UCSD-AML1 (cell line): ENCODE measurements around the gene MTFR2.
"Not testable (repeated sequence)": the region's sequence is repeated elsewhere in the genome, so short reads cannot be mapped to it uniquely, and the experiment has no call there.

ENCODE experiments used
- DNase-seq: peaks from one replicate; lab custom pipeline; 2025; ENCODE audit not compliant: unreplicated experiment; lab: John Stamatoyannopoulos, UW

MTFR2 gene

DNA sequence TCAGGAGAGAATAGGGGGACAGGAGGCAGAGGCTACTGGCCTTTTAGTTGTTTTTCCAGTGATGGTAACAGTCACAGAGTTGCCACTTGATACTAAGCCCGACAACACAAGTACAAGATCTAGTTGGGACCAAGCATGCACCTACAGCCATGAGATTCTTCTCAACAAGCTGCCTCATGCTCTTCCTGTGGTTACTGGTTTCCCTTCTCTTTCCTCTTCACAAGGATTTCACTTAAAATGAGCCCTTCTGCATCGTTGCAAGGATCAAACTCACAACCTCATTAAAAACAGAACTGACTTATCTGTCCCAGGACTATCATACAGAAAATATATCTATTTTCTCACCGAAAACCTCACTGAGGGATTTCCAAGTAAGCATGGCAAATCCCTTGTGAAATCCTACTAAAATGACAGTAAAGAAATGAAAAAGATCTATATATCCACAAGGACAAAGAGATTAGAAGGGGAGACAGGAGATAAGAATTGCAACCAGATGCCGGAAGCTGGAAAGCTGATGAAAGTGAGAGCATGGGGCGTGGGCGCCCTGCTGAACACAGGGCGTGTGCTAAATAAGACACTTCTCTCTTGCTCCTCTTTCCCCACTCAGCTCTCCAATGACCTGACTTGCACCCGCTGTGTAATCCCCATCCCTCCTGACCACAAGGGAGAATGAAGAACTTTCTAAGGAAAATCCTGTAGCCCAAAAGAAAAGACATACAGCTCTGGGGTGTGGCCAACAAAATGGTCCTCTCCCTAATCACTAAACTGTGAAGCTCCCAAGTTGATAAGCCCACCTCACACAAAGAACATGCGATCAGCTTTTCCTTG is 13.4 kb downstream of the MTFR2 start:
- no peak for DNase-seq

DNA sequence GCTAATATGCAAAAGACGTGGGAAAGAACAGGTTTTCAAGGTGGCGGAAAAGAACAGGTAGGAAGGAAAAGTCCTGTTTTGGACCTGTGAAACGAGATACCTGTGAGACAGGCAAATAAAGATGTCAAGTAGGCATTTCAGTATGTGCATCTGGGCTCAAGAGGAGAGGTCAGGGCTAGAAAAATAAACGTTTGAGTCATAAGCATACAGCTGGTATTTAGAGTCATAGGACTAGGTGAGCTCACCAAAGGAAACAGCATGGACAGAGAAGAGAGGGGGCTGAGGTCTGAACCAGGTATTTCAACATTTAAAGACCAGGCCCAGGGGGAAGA is 14.9 kb downstream of the MTFR2 start:
- DNase-seq: no peak

DNA sequence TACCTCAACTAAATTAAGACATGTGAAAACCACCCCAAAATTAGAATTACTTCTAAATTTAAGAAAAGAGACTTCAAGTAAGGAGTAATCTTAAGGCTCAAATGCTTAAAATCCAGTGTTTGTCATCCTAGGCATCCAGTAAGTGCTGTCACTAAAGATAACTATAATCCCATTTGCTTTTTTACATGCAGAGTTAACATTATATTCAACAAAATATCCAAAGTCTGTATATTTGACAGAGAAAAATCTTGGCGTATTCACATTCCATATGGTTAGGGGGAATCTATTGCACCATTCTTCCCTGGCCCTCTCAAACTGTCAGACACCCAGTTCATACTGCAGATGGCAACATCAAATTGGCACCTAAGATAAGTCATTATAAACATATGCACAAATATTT is 17.4 kb downstream of the MTFR2 start:
- DNase-seq: no peak

DNA sequence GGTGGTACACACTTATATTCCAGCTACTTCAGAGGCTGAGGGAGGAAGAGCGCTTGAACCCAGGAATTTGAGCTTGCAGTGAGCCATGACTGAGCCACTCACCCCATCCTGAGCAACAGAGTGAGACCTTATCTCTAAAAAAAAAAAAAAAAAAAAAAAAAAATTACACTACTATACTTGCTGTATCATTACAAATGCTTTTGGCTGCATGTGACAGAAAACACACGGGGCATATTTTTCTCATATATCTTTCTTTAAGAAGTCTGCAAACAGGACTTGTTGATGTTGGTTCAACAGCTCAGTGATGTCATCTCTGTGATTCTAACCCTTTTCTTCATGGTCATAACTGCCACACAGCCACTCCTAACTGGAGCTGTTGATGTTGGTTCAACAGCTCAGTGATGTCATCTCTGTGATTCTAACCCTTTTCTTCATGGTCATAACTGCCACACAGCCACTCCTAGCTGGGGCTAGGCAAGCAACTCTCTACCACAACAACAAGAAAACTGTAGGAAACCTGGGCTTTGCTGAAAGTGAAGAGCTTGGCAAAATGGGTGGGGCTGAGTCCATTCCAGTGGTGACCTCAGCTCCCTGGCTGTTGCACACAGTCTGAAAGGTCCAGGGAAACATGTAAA is 19.8 kb downstream of the MTFR2 start:
- no peak for DNase-seq

DNA sequence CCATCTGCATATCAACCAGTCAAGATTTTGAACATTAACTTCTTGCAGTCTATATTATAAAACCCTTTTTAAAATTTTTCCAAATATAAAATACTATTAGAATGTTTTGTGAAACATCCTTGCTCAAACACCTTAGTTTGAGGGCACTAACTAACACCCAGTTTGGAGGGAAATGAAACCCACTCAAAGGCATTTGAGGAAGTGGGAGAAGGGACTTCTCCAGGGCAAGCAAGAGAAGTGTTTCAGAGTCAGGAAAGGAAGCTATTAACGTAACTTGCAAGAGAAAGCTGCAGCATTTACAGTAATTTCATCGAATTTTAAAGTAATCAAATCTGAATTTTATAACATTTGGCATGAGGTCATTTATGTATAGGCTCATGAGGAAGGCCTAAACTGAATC is 21.3 kb downstream of the MTFR2 start:
- no peak for DNase-seq

DNA sequence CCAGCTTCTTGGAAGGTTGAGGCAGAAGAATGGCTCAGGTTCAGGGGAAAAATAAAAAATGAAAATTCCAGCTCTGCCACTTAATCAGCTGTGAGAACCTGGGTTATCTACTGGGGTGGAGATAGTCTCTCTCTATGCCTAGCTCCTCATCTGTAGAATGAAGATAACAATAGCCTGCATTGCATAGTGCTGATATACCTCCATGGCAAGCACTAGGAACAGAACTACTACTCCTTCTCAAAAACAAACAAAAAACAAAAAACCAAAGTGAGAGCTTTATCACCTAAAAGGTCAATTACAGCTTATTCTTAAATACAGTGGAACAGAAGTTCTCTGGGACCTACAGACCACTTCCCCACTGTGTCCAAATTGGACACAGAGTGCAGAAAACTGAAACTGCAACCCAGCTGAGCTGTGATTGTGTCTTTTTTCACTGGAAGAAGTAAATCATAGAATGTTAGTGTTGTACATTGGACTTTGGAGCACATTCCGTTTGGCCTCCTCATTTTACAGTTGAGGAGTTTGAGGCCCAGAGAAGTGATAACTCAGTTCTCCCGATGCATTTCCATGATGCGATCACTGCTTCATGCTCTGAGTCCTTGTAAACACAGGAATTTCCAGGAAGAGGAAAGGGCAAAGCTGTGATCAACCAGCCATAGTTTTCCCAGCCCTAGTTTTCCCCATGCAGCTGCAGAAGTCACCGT is 23.3 kb downstream of the MTFR2 start:
- no peak for DNase-seq

DNA sequence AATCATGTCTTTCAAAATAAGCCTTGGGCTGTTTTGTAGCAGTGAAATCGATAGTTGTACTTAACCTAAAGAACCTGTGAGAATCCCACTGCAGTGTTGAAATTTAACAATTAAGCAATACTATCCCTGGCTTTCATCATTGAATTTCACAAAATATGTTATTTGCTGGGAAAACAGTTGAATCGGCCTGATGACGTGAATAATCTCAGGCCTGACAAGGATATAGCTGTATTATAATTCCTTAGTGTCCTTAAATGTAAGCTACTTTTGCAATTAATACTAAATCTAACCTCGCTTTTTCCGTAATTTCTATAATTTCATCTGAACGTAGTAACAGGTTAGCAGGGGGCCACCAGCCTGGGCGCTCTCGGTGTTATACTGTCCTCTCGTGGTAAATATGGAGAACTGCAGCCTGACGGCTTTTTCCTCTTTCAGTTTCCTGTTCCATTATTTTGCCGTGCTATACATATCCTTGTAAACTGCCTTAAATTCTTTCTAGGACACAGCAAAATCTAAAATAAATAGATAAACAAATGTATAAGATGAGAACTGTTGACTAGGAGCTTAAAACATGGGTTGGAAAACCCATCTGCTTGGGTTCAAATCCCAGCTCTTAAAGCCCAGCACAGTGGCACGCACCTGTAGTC is 24.0 kb downstream of the MTFR2 start:
- peak; percentile 20 for DNase-seq

DNA sequence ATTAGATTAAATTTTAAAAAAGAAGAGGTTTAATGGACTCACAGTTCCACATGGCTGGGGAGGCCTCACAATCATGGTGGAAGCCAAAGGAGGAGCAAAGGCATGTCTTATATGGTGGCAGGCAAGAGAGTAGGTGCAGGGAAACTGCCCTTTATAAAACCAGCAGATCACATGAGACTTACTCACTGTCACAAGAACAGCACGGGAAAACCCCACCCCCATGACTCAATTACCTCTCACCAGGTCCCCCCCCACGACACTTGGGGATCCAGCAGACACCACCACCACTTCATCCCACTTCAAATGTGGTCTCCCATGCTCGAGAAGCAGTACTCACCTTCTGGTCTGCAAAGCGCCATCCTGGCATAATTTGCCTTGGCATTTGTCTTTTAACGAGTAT is 24.6 kb downstream of the MTFR2 start:
- no peak for DNase-seq

DNA sequence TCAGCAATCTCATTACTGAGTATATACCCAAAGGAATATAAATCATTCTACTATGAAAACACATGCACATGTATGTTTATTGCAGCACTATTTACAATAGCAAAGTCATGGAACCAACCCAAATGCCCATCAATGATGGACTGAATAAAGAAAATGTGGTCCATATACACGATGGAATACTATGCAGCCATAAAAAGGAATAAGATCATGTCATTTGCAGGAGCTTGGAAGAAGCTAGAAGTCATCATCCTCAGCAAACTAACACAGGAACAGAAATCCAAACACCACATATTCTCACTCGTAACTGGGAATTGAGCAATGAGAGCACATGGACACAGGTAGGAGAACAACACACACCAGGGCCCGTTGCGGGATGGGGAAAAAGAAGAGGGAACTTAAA is 25.1 kb downstream of the MTFR2 start:
- DNase-seq: not testable (repeated sequence)

DNA sequence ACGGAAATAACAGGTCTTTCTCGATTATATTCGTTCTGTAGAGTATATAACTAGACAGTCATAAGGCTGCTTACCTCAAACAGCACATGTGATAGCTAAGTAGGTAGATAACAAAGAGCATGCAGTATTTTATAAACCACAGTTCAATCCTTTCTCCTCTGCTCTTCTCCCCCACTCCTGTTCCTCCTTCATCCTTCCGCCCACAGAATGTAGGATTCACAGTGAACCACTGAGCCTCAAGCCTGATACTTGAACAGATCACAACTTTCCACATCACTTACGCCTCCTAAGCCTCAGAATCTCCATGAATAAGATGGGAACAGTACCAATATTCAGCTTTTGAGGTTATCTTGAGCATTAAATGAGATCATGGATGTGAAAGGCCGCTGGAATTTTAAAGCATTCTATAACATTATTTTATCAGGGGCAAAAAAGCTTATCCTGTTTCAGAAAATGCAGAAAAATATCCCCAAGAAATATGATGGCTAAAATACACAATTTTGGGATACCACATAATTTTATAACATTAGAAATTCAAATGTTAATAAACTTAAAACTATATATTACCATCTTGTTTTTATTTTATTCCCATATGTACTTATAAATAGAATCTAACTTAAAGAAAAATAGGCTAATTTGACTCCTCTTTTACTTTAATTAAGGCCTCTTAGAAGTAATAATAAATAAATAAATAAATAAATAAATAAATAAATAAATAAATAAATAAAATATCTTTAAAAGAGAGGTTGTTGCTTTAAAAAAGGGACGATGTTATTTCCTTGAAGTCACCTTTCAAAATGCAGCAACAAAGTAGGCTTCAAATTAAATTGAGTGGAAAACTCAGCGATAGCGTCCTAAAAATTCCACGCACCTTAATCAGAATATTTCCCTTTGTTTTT is 33.4 kb downstream of the MTFR2 start:
- DNase-seq: no peak

DNA sequence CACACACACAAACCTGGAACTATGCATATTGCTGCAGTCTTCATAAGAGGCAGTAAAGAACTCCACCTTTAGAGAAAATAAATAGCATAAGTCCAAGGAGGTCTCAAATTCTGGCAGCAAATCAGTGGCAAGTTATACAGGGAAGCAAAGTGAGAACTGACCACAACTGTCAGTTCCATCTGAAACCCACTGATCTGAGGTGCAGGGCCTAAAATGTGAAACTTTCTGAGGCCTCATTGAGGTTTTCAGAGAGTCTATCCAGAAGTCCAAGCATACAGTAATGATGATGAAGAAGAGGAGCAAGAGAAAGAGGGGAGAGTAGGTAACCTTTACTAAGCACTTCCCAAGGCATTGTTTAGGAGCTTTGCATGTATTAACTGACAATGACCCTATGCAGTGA is 36.3 kb downstream of the MTFR2 start:
- DNase-seq: no peak

DNA sequence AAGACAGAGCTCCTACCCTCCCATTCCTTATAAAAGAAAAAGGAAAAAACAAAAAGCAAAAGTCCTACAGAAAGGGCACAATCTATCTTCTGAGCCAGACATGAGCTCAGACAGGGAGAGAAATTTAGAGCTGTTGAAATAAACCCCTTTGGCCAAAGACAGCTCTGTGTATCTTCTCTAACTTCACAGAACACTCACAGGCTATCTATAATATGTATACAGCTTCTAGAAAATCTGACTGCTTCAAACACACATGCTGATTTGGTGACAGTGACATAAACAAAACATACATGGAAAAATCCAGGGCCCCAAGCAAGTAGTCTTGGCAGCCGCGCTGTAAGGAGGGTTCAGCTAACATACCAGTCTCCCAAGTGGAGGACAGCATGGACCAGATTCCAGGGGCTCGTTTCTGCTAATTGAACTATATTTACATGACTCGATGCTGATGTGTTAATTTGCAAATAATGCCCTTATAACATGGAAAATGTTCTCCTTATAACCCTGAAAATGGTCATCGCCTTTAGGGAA is 37.0 kb downstream of the MTFR2 start:
- no peak for DNase-seq

DNA sequence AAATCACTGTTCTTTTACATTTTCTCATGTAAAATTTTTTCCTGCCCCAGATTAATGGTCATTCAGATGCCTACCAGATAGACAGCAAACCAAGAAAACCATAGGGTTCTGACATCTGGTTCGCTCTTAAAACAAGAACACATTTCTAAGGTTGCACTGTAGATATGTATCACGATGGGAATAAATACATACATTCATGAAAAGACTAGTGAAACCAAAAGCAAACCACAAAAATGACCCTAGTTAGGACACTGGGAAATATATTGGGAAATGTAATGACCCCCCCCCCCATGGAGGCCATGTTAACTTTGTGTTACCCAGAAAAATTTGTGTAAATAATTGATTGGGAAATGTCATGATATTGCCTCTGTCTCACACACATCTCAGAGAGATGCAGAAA is 37.5 kb downstream of the MTFR2 start:
- DNase-seq: no peak

DNA sequence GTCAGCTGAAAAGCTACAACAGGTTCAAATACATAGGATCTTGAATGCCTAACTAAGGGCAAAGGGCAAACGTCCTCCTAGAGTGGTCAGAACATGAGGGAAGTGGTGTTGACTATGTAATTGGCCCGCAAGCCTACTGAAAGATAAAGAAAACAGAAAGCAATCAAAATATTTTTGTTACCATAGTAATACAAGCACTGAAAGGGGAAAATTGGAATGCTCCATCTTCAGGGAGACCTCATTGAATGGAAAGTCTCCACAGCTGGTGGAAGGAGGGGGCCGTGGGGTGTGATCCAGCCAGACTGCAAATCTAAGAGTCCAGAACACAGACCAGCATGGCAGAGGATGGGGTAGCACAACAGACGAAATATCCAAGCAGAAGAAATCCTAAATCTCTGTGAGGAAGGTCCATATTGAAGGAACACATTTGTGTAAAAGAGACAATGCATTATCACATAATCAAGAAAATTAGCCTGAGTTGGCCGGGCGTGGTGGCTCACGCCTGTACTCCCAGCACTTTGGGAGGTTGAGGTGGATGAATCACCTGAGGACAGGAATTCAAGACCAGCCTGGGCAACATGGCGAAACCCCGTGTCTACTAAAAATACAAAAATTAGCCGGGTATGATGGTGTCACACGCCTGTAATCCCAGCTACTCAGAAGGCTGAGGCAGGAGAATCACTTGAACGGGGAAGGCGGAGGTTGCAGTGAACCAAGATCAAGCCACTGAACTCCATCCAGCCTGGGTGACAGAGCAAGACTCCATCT is 39.5 kb downstream of the MTFR2 start:
- DNase-seq: no peak

DNA sequence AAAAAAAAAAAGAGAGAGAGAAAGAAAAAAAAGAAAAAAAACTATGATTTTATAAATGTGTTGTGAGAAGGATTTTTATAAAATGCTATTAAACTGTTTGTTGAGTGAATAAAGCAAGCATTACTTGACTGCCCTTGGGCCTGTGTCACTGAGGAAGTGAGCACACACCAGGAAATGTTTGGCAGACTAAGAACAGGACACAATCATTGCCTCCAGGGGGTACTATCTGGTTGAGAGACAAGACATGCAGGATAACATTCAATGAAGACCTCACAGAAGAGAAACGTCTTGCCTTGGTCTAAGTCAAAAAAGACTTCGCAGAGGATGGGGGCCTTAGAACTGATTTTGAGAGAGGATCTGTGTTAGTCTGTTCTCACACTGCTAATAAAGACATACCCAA is 40.6 kb downstream of the MTFR2 start:
- DNase-seq: no peak

DNA sequence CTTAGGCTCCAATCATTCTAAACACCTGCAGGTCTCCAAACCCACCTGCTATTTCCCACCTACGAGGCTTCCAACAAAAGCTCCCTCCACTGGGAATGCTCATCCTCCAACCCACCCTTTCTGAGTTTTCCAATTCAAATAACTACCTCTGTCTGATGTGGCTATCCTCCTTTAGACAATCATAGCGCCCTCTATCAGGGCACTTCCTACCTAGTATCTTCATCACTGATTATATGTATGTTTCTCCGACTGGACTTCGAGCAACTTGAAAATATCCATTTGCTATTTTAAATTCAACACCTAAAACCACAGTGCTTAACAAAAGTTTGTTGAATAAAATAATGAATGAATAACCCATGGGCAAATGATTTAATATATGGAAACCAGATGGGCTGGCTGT is 41.3 kb downstream of the MTFR2 start:
- DNase-seq: no peak

DNA sequence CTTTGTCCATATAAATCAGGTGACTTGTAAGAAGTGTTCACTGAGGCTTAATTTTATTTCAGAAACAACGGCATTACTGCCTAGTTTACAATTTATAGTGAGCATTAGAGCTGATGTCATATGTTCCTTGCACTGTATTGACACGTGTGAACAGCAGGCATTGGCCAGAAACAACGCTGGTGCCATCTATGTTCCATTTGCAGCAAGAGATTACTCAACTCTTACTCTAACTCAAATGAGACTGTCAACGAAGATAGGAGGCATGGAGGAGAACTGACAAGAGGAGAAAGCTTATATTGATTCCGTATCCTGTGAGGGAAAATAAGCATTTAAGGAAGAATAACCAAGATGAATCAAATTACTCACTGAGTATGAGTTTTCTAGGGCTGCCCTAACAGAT is 48.4 kb downstream of the MTFR2 start:
- no peak for DNase-seq

DNA sequence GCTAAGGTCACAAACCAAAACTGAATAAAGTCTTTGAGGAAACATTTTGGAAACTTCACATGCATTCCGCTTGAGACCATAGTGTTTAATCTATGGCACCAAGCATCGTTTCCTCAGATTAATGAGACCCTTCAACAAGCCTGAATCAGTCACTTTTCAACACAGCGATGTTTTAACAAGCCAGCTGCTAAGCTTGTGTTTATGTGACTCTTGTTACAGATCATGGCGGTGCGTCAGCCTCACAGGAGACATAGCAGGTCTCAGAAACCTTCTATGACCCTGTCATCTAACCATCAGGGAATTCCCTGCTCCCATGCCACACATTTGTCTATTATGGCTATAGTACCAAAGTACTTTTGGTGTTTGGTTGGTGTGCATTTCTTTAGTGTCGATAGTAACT is 57.2 kb downstream of the MTFR2 start:
- DNase-seq: no peak

DNA sequence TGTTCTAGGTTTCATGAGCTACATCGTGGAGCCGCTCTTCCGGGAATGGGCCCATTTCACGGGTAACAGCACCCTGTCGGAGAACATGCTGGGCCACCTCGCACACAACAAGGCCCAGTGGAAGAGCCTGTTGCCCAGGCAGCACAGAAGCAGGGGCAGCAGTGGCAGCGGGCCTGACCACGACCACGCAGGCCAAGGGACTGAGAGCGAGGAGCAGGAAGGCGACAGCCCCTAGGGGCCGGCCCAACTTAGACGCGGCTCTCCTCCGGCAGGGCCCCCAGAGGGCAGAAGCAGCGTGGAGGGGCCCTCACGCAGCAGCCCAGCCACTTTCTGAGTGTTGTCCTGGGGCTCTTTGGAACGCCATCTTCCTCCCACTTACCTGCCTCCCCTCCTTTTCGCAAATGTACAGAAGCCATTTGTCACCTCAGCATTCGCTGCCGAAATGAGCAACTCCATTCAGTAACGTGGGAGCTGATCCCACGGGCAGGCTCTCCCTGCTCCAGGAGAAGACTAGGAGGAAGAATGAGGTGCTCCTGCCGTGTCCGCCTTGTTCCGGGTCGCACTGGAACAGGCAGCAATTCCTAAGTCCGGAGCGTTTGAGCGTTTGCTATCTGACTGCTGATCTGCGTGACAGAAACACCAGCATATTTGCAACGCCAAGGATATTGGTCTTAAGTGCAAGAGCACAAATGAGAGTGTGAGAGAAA is 58.4 kb downstream of the MTFR2 start:
- DNase-seq: no peak
